Measurements from ENCODE around the gene IL33. TPM values are rescaled to one million over a fixed set of nuclear protein-coding genes. Genes with fewer than 3 reads are reported as not detected.

The IL33 gene
- polyA plus RNA-seq, 2 donors, result 5.8 to 12.5 TPM

- WGBS, 2 donors, result 55 to 74% methylated on average over 1 of the region's 1 CpG
- H3K27ac ChIP-seq (ENCODE audit: low read depth in 2 of 2, low read length in 1 of 2), result no peak overlapping the region
These were observed 1.2 kb upstream of the IL33 start for GRCh38 chr9:6214434-6214833.

GRCh38 chr9:6214903-6215302 is 704 bp upstream of the IL33 start:
- 41 to 52% methylated on average over 2 of the region's 2 CpGs for WGBS, 2 donors
- Histone ChIP-seq H3K27me3 (ENCODE audit: control insufficient read depth in 1 of 2, insufficient read depth in 2 of 2, low read length in 2 of 2) (no peaks in the 10 kb centered on the region), H3K36me3 (ENCODE audit: control insufficient read depth in 2 of 2, insufficient read depth in 2 of 2, low read length in 1 of 2) (no peaks in the 10 kb centered on the region), H3K27ac (ENCODE audit: low read depth in 2 of 2, low read length in 1 of 2) (peak overlapping the region in 1 of 2 donors; percentile 23), H3K9me3 (ENCODE audit: control insufficient read depth in 2 of 2, insufficient read depth in 1 of 2, low read depth in 1 of 2, low read length in 1 of 2) (no peaks in the 10 kb centered on the region), H3K4me3 (ENCODE audit: low read depth in 1 of 2, low read length in 2 of 2) (no peak overlapping the region), H3K4me1 (ENCODE audit: control insufficient read depth in 2 of 2, insufficient read depth in 2 of 2, low read length in 1 of 2) (no peaks in the 10 kb centered on the region)

More at GRCh38 chr9:6214434-6214833, 1.2 kb upstream of the IL33 start:
- H3K4me1 ChIP-seq (ENCODE audit: control insufficient read depth in 2 of 2, insufficient read depth in 2 of 2, low read length in 1 of 2), result no peaks in the 10 kb centered on the region
- H3K4me3 ChIP-seq (ENCODE audit: low read depth in 1 of 2, low read length in 2 of 2), result no peak overlapping the region
- H3K36me3 ChIP-seq (ENCODE audit: control insufficient read depth in 2 of 2, insufficient read depth in 2 of 2, low read length in 1 of 2), result no peaks in the 10 kb centered on the region
- no peaks in the 10 kb centered on the region for H3K27me3 ChIP-seq (ENCODE audit: control insufficient read depth in 1 of 2, insufficient read depth in 2 of 2, low read length in 2 of 2)
- no peaks in the 10 kb centered on the region for H3K9me3 ChIP-seq (ENCODE audit: control insufficient read depth in 2 of 2, insufficient read depth in 1 of 2, low read depth in 1 of 2, low read length in 1 of 2)

GRCh38 chr9:6216002-6216401 is 395 bp downstream of the IL33 start:
- no peak overlapping the region for H3K27ac ChIP-seq (ENCODE audit: low read depth in 2 of 2, low read length in 1 of 2)
- peak overlapping the region in 1 of 2 donors; percentile 38 for H3K4me3 ChIP-seq (ENCODE audit: low read depth in 1 of 2, low read length in 2 of 2)
- no peaks in the 10 kb centered on the region for H3K9me3 ChIP-seq (ENCODE audit: control insufficient read depth in 2 of 2, insufficient read depth in 1 of 2, low read depth in 1 of 2, low read length in 1 of 2)
- H3K36me3 ChIP-seq (ENCODE audit: control insufficient read depth in 2 of 2, insufficient read depth in 2 of 2, low read length in 1 of 2), result no peaks in the 10 kb centered on the region
- WGBS, 2 donors, result 66 to 73% methylated on average over 3 of the region's 3 CpGs
- no peaks in the 10 kb centered on the region for H3K4me1 ChIP-seq (ENCODE audit: control insufficient read depth in 2 of 2, insufficient read depth in 2 of 2, low read length in 1 of 2)
- no peaks in the 10 kb centered on the region for H3K27me3 ChIP-seq (ENCODE audit: control insufficient read depth in 1 of 2, insufficient read depth in 2 of 2, low read length in 2 of 2)

GRCh38 chr9:6216951-6217350 is 1.3 kb downstream of the IL33 start:
- Histone ChIP-seq H3K27me3 (ENCODE audit: control insufficient read depth in 1 of 2, insufficient read depth in 2 of 2, low read length in 2 of 2) (no peaks in the 10 kb centered on the region), H3K4me1 (ENCODE audit: control insufficient read depth in 2 of 2, insufficient read depth in 2 of 2, low read length in 1 of 2) (no peaks in the 10 kb centered on the region), H3K4me3 (ENCODE audit: low read depth in 1 of 2, low read length in 2 of 2) (peak overlapping the region in 1 of 2 donors; percentile 12), H3K36me3 (ENCODE audit: control insufficient read depth in 2 of 2, insufficient read depth in 2 of 2, low read length in 1 of 2) (no peaks in the 10 kb centered on the region), H3K27ac (ENCODE audit: low read depth in 2 of 2, low read length in 1 of 2) (peak overlapping the region in 1 of 2 donors; percentile 27), H3K9me3 (ENCODE audit: control insufficient read depth in 2 of 2, insufficient read depth in 1 of 2, low read depth in 1 of 2, low read length in 1 of 2) (no peaks in the 10 kb centered on the region)
- WGBS, 2 donors, result 57 to 63% methylated on average over 1 of the region's 1 CpG

- Histone ChIP-seq H3K4me1 (ENCODE audit: control insufficient read depth in 2 of 2, insufficient read depth in 2 of 2, low read length in 1 of 2) (no peaks in the 10 kb centered on the region), H3K4me3 (ENCODE audit: low read depth in 1 of 2, low read length in 2 of 2) (peak overlapping the region in 1 of 2 donors; percentile 15), H3K9me3 (ENCODE audit: control insufficient read depth in 2 of 2, insufficient read depth in 1 of 2, low read depth in 1 of 2, low read length in 1 of 2) (no peaks in the 10 kb centered on the region), H3K27ac (ENCODE audit: low read depth in 2 of 2, low read length in 1 of 2) (peak overlapping the region in 1 of 2 donors; percentile 73), H3K36me3 (ENCODE audit: control insufficient read depth in 2 of 2, insufficient read depth in 2 of 2, low read length in 1 of 2) (no peaks in the 10 kb centered on the region), H3K27me3 (ENCODE audit: control insufficient read depth in 1 of 2, insufficient read depth in 2 of 2, low read length in 2 of 2) (no peaks in the 10 kb centered on the region)
- 9 to 20% methylated on average over 3 of the region's 3 CpGs for WGBS, 2 donors
These were observed 2.5 kb downstream of the IL33 start for GRCh38 chr9:6218099-6218502.

GRCh38 chr9:6219040-6219439 is 3.4 kb downstream of the IL33 start:
- WGBS, 2 donors, result 79 to 84% methylated on average over 4 of the region's 4 CpGs
- Histone ChIP-seq H3K36me3 (ENCODE audit: control insufficient read depth in 2 of 2, insufficient read depth in 2 of 2, low read length in 1 of 2) (no peaks in the 10 kb centered on the region), H3K4me1 (ENCODE audit: control insufficient read depth in 2 of 2, insufficient read depth in 2 of 2, low read length in 1 of 2) (no peaks in the 10 kb centered on the region), H3K4me3 (ENCODE audit: low read depth in 1 of 2, low read length in 2 of 2) (no peak overlapping the region), H3K9me3 (ENCODE audit: control insufficient read depth in 2 of 2, insufficient read depth in 1 of 2, low read depth in 1 of 2, low read length in 1 of 2) (no peaks in the 10 kb centered on the region), H3K27ac (ENCODE audit: low read depth in 2 of 2, low read length in 1 of 2) (peak overlapping the region in 1 of 2 donors; percentile 4), H3K27me3 (ENCODE audit: control insufficient read depth in 1 of 2, insufficient read depth in 2 of 2, low read length in 2 of 2) (no peaks in the 10 kb centered on the region)

GRCh38 chr9:6219981-6220380 is 4.4 kb downstream of the IL33 start:
- Histone ChIP-seq H3K27ac (ENCODE audit: low read depth in 2 of 2, low read length in 1 of 2) (no peak overlapping the region), H3K9me3 (ENCODE audit: control insufficient read depth in 2 of 2, insufficient read depth in 1 of 2, low read depth in 1 of 2, low read length in 1 of 2) (no peaks in the 10 kb centered on the region), H3K4me3 (ENCODE audit: low read depth in 1 of 2, low read length in 2 of 2) (no peak overlapping the region), H3K27me3 (ENCODE audit: control insufficient read depth in 1 of 2, insufficient read depth in 2 of 2, low read length in 2 of 2) (no peaks in the 10 kb centered on the region), H3K36me3 (ENCODE audit: control insufficient read depth in 2 of 2, insufficient read depth in 2 of 2, low read length in 1 of 2) (no peaks in the 10 kb centered on the region), H3K4me1 (ENCODE audit: control insufficient read depth in 2 of 2, insufficient read depth in 2 of 2, low read length in 1 of 2) (no peaks in the 10 kb centered on the region)
- 65 to 77% methylated on average over 2 of the region's 2 CpGs for WGBS, 2 donors

GRCh38 chr9:6224393-6225154 is 9.0 kb downstream of the IL33 start:
- no peak overlapping the region for H3K27ac ChIP-seq (ENCODE audit: low read depth in 2 of 2, low read length in 1 of 2)
- H3K4me1 ChIP-seq (ENCODE audit: control insufficient read depth in 2 of 2, insufficient read depth in 2 of 2, low read length in 1 of 2), result no peaks in the 10 kb centered on the region
- H3K36me3 ChIP-seq (ENCODE audit: control insufficient read depth in 2 of 2, insufficient read depth in 2 of 2, low read length in 1 of 2), result no peaks in the 10 kb centered on the region
- no peaks in the 10 kb centered on the region for H3K9me3 ChIP-seq (ENCODE audit: control insufficient read depth in 2 of 2, insufficient read depth in 1 of 2, low read depth in 1 of 2, low read length in 1 of 2)
- H3K4me3 ChIP-seq (ENCODE audit: low read depth in 1 of 2, low read length in 2 of 2), result no peak overlapping the region
- H3K27me3 ChIP-seq (ENCODE audit: control insufficient read depth in 1 of 2, insufficient read depth in 2 of 2, low read length in 2 of 2), result no peaks in the 10 kb centered on the region
- WGBS, 2 donors, result 54 to 62% methylated on average over 1 of the region's 1 CpG

- Histone ChIP-seq H3K4me1 (ENCODE audit: control insufficient read depth in 2 of 2, insufficient read depth in 2 of 2, low read length in 1 of 2) (no peaks in the 10 kb centered on the region), H3K4me3 (ENCODE audit: low read depth in 1 of 2, low read length in 2 of 2) (no peak overlapping the region), H3K9me3 (ENCODE audit: control insufficient read depth in 2 of 2, insufficient read depth in 1 of 2, low read depth in 1 of 2, low read length in 1 of 2) (no peaks in the 10 kb centered on the region), H3K36me3 (ENCODE audit: control insufficient read depth in 2 of 2, insufficient read depth in 2 of 2, low read length in 1 of 2) (no peaks in the 10 kb centered on the region), H3K27ac (ENCODE audit: low read depth in 2 of 2, low read length in 1 of 2) (no peak overlapping the region), H3K27me3 (ENCODE audit: control insufficient read depth in 1 of 2, insufficient read depth in 2 of 2, low read length in 2 of 2) (no peaks in the 10 kb centered on the region)
- WGBS, 2 donors, result 3 to 5% methylated on average over 1 of the region's 1 CpG
These were observed 11.1 kb downstream of the IL33 start for GRCh38 chr9:6226696-6227095.

- Histone ChIP-seq H3K9me3 (ENCODE audit: control insufficient read depth in 2 of 2, insufficient read depth in 1 of 2, low read depth in 1 of 2, low read length in 1 of 2) (no peaks in the 10 kb centered on the region), H3K27me3 (ENCODE audit: control insufficient read depth in 1 of 2, insufficient read depth in 2 of 2, low read length in 2 of 2) (no peaks in the 10 kb centered on the region), H3K4me1 (ENCODE audit: control insufficient read depth in 2 of 2, insufficient read depth in 2 of 2, low read length in 1 of 2) (no peaks in the 10 kb centered on the region), H3K4me3 (ENCODE audit: low read depth in 1 of 2, low read length in 2 of 2) (no peak overlapping the region), H3K27ac (ENCODE audit: low read depth in 2 of 2, low read length in 1 of 2) (no peak overlapping the region), H3K36me3 (ENCODE audit: control insufficient read depth in 2 of 2, insufficient read depth in 2 of 2, low read length in 1 of 2) (no peaks in the 10 kb centered on the region)
- WGBS, 2 donors, result 74 to 76% methylated on average over 2 of the region's 2 CpGs
These were observed 13.6 kb downstream of the IL33 start for GRCh38 chr9:6229186-6229585.
